Cardiac muscle cell (in vitro differentiated cells and primary cell): ENCODE results near the gene SELENOF. TPM values are rescaled to one million over a fixed set of nuclear protein-coding genes. Genes with fewer than 3 reads are reported as not detected.
A peak's percentile ranks its signal among the peaks of the same experiment; 100 is the strongest.

ENCODE experiments used
- DNase-seq, 2 donors: peaks; one replicate each; pipeline versions ENCODE4 v3.0.0 to v3.0.0-alpha.2; 2010 to 2017; ENCODE audit warnings: low read depth in 1 of 2, low spot score in 1 of 2
- H3K27ac ChIP-seq: fragments of 200-600 bp; sonication (generic); 2 replicates; pipeline ENCODE4 v1.5.1; 2016
- H3K27me3 ChIP-seq: fragments of 200-600 bp; sonication (generic); 2 replicates; pipeline ENCODE4 v1.6.0; 2016; ENCODE audit warnings: control low read depth
- H3K36me3 ChIP-seq: fragments of 200-600 bp; sonication (generic); 2 replicates; pipeline ENCODE4 v1.5.1; 2016; ENCODE audit warnings: control low read depth
- H3K4me1 ChIP-seq: fragments of 200-600 bp; sonication (generic); 2 replicates; pipeline ENCODE4 v1.8.1; 2017; ENCODE audit warnings: low read depth, mild to moderate bottlenecking, mixed run types
- H3K4me3 ChIP-seq: fragments of 200-600 bp; sonication (generic); 2 replicates; pipeline ENCODE4 v1.5.1; 2016; ENCODE audit warnings: mild to moderate bottlenecking
- H3K9me3 ChIP-seq: fragments of 200-600 bp; sonication (generic); 2 replicates; pipeline ENCODE4 v1.5.1; 2017; ENCODE audit warnings: low read depth, mild to moderate bottlenecking, control low read depth
- CTCF ChIP-seq: IDR thresholded peaks from 2 replicates; pipeline ENCODE4 v1.5.1; 2012; ENCODE audit warnings: low read depth, mild to moderate bottlenecking, low read length
- polyA plus RNA-seq: library from polyadenylated mRNA; unstranded; fragments of >200 nt; fragmentation: Nextera tagmentation; extraction: Ambion mirVana; gene quantifications from 2 replicates; pipeline ENCODE4 v1.2.1, GENCODE V29; 2016
- total RNA-seq: library from RNA; depleted of rRNA; stranded (reverse); fragments of >200 nt; gene quantifications from 2 replicates; pipeline ENCODE4 v1.2.3, GENCODE V29; 2016

Gene SELENOF
- total and polyA plus RNA-seq, 2 experiments from 2014 or later, result 37.6 to 116 TPM

DNA sequence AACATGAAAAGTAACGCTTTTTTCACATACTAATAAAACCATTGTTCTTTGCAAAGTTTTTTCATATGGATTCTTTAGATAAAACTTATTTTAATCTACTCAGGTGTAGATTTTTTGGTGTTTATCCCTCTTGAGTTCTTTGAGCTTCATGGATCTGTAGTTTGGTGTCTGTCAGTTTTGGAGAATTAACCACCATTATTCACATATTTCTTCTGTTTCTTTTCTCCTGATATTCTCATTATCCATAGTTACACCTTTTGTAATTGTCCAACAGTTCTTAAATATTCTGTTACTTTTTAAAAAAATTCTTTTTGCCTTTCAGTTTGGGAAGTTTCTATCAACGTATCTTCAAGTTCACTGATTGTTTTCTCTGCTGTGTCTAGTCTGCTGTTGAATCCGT is 19.1 kb upstream of the SELENOF start:
- Histone ChIP-seq H3K36me3 (no peaks in the 10 kb centered on the region), H3K4me3 (no peak overlapping the region), H3K4me1 (peaks cover 33% of the 10 kb centered on the region), H3K9me3 (no peaks in the 10 kb centered on the region), H3K27me3 (no peaks in the 10 kb centered on the region), H3K27ac (peak overlapping the region; percentile 83)
- no peak for DNase-seq
- TF ChIP-seq CTCF, result no peak

GRCh38 chr1:86928819-86929218 is 14.9 kb upstream of the SELENOF start:
- no peaks in the 10 kb centered on the region for H3K36me3 ChIP-seq
- H3K27ac ChIP-seq, result no peak overlapping the region
- no peaks in the 10 kb centered on the region for H3K27me3 ChIP-seq
- DNase-seq, result no peak
- H3K4me3 ChIP-seq, result no peak overlapping the region
- no peaks in the 10 kb centered on the region for H3K9me3 ChIP-seq
- no peak for TF ChIP-seq CTCF
- peaks cover 29% of the 10 kb centered on the region for H3K4me1 ChIP-seq

GRCh38 chr1:86926883-86927282 is 13.0 kb upstream of the SELENOF start:
- no peak overlapping the region for H3K27ac ChIP-seq
- no peaks in the 10 kb centered on the region for H3K36me3 ChIP-seq
- no peaks in the 10 kb centered on the region for H3K27me3 ChIP-seq
- no peak for TF ChIP-seq CTCF
- H3K4me3 ChIP-seq, result no peak overlapping the region
- DNase-seq, result no peak
- no peaks in the 10 kb centered on the region for H3K9me3 ChIP-seq
- peaks cover 10% of the 10 kb centered on the region for H3K4me1 ChIP-seq

DNA sequence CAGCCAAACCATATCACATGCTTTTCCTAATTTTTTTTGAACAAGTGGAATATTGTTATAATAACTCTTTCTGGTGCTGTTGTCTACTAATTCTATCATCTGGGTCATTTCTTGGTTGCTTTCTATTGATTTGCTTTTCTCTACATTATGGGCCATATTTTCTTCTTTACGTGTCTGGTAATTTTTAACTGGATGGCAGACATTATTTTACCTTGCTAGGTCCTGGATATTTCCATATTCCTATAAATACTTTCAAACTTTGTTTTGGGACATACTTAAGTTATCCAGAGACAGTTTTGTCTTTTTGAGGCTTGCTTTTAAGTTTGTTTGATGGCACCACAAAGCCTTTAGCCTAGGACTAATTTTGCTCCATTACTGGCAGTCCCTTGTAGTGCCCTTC is 11.8 kb upstream of the SELENOF start:
- Histone ChIP-seq H3K4me1 (peaks cover 10% of the 10 kb centered on the region), H3K27me3 (no peaks in the 10 kb centered on the region), H3K36me3 (no peaks in the 10 kb centered on the region), H3K4me3 (no peak overlapping the region), H3K27ac (no peak overlapping the region), H3K9me3 (no peaks in the 10 kb centered on the region)
- DNase-seq, result no peak
- no peak for TF ChIP-seq CTCF

DNA sequence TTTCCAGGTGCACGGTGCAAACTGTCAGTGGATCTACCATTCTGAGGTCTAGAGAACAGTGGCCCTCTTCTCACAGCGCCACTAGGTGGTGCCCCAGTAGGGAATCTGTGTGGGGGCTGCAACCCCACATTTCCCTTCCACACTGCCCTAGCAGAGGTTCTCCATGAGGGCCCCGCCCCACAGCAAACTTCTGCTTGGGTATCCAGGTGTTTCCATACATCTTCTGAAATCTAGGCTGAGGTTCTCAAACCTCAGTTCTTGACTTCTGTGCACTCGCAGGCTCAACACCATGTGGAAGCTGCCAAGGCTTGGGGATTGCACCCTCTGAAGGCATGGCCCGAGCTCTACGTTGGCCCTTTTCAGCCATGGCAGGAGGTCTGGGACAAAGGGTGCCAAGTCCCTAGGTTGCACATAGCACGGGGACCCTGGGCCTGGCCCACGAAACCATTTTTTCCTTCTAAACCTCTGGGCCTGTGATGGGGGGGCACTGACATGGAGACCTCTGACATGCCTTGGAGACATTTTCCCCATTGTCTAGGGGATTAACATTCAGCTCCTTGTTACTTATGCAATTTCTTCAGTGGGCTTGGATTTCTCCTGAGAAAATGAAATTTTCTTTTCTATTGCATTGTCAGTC is 10.5 kb upstream of the SELENOF start:
- no peak for DNase-seq
- no peak for TF ChIP-seq CTCF
- no peaks in the 10 kb centered on the region for H3K27me3 ChIP-seq
- no peaks in the 10 kb centered on the region for H3K36me3 ChIP-seq
- no peaks in the 10 kb centered on the region for H3K9me3 ChIP-seq
- no peak overlapping the region for H3K27ac ChIP-seq
- no peak overlapping the region for H3K4me3 ChIP-seq
- peaks cover 10% of the 10 kb centered on the region for H3K4me1 ChIP-seq
